Fibroblast of villous mesenchyme (primary cell): Measurements from ENCODE around the gene CHRNA4. TPM values are rescaled to one million over a fixed set of nuclear protein-coding genes. Genes with fewer than 3 reads are reported as not detected.

Experiments used
- DNase-seq: peaks from one replicate; pipeline ENCODE4 v3.0.0-alpha.2; 2010; ENCODE audit warnings: low read depth
- H3K4me3 ChIP-seq: 2 replicates; pipeline ENCODE4 v1.5.1; 2011; ENCODE audit warnings: low read depth, mild to moderate bottlenecking, low read length
- CTCF ChIP-seq: IDR thresholded peaks from 2 replicates; pipeline ENCODE4 v1.5.1; 2012; ENCODE audit warnings: low read depth, mild to moderate bottlenecking, low read length; ENCODE audit not compliant: insufficient read depth
- total RNA-seq: library from RNA; depleted of rRNA; stranded (reverse); fragments of >200 nt; gene quantifications from 2 replicates; pipeline ENCODE4 v1.2.3, GENCODE V29; 2012

CHRNA4 gene
- total RNA-seq, 1 donor, result not detected

GRCh38 chr20:63320616-63321147 lies 40.5 kb downstream of the CHRNA4 start:
- no peak overlapping the region for H3K4me3 ChIP-seq
- no peak for TF ChIP-seq CTCF
- DNase-seq, result no peak

GRCh38 chr20:63320041-63320511 lies 41.1 kb downstream of the CHRNA4 start:
- TF ChIP-seq CTCF, result no peak
- no peak overlapping the region for H3K4me3 ChIP-seq
- DNase-seq, result no peak

- DNase-seq, result no peak
- TF ChIP-seq CTCF, result no peak
- no peak overlapping the region for H3K4me3 ChIP-seq
These were observed 41.7 kb downstream of the CHRNA4 start for GRCh38 chr20:63319164-63320040.

- DNase-seq, result no peak
- H3K4me3 ChIP-seq, result no peak overlapping the region
- no peak for TF ChIP-seq CTCF
These were observed 42.6 kb downstream of the CHRNA4 start for GRCh38 chr20:63318391-63319163.

GRCh38 chr20:63317601-63318291 lies 43.4 kb downstream of the CHRNA4 start:
- no peak for DNase-seq
- no peak overlapping the region for H3K4me3 ChIP-seq
- no peak for TF ChIP-seq CTCF

GRCh38 chr20:63317061-63317460 lies 44.1 kb downstream of the CHRNA4 start:
- H3K4me3 ChIP-seq, result no peak overlapping the region
- no peak for DNase-seq
- no peak for TF ChIP-seq CTCF
